ENCODE data around the gene PIK3C2A.

PIK3C2A gene

GRCh38 chr11:17163736-17164135 lies 44.0 kb downstream of the PIK3C2A start:
- TF ChIP-seq TAF1 (IDR thresholded peaks at IDR 0.05; ENCODE audit: low read depth, low read length): no peak
- no peak for TF ChIP-seq SPI1 (IDR thresholded peaks at IDR 0.05; ENCODE audit: low read depth, low read length)
- TF ChIP-seq POU2F2 (IDR thresholded peaks at IDR 0.05; ENCODE audit: low read depth, low read length): no peak
- TF ChIP-seq PAX5 (IDR thresholded peaks at IDR 0.05; ENCODE audit: insufficient read depth, low read length, severe bottlenecking): no peak
- no peak for TF ChIP-seq POLR2AphosphoS5 (IDR thresholded peaks at IDR 0.05; ENCODE audit: low read depth, low read length)
- no peak for TF ChIP-seq POLR2A (IDR thresholded peaks at IDR 0.05; ENCODE audit: low read depth, low read length)
- FAIRE-seq: no peak
- no peak for DNase-seq (ENCODE audit: insufficient read length, low spot score)

GRCh38 chr11:17163291-17163690 lies 44.5 kb downstream of the PIK3C2A start:
- no peak for DNase-seq (ENCODE audit: insufficient read length, low spot score)
- FAIRE-seq: no peak
- TF ChIP-seq POLR2AphosphoS5 (IDR thresholded peaks at IDR 0.05; ENCODE audit: low read depth, low read length): no peak
- no peak for TF ChIP-seq SPI1 (IDR thresholded peaks at IDR 0.05; ENCODE audit: low read depth, low read length)
- TF ChIP-seq TAF1 (IDR thresholded peaks at IDR 0.05; ENCODE audit: low read depth, low read length): no peak
- TF ChIP-seq POU2F2 (IDR thresholded peaks at IDR 0.05; ENCODE audit: low read depth, low read length): no peak
- TF ChIP-seq POLR2A (IDR thresholded peaks at IDR 0.05; ENCODE audit: low read depth, low read length): no peak
- TF ChIP-seq PAX5 (IDR thresholded peaks at IDR 0.05; ENCODE audit: insufficient read depth, low read length, severe bottlenecking): no peak

GRCh38 chr11:17162376-17162775 lies 45.4 kb downstream of the PIK3C2A start:
- peak; percentile 23 for FAIRE-seq
- TF ChIP-seq POU2F2 (IDR thresholded peaks at IDR 0.05; ENCODE audit: low read depth, low read length): no peak
- TF ChIP-seq PAX5 (IDR thresholded peaks at IDR 0.05; ENCODE audit: insufficient read depth, low read length, severe bottlenecking): no peak
- no peak for TF ChIP-seq POLR2AphosphoS5 (IDR thresholded peaks at IDR 0.05; ENCODE audit: low read depth, low read length)
- TF ChIP-seq POLR2A (IDR thresholded peaks at IDR 0.05; ENCODE audit: low read depth, low read length): no peak
- no peak for TF ChIP-seq TAF1 (IDR thresholded peaks at IDR 0.05; ENCODE audit: low read depth, low read length)
- DNase-seq (ENCODE audit: insufficient read length, low spot score): no peak

DNA sequence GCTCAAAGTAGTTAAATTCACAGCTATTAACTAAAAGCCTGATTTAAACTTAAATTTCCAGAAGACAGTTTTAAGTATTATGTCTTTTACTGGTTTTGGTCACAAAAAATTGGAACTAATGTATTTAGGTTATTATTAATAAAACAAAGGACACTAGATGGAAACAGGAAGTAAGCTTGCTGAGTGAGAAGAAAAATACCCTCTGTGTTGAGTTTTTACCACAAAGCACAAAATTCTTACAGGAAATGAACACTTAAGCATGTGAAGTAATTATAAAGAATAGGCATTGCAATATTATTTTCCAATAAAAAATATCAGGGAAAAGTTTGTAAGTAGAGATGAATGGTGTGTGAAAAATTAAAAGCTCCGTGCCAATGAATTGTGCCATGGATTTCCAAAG lies 46.3 kb downstream of the PIK3C2A start:
- no peak for DNase-seq (ENCODE audit: insufficient read length, low spot score)

DNA sequence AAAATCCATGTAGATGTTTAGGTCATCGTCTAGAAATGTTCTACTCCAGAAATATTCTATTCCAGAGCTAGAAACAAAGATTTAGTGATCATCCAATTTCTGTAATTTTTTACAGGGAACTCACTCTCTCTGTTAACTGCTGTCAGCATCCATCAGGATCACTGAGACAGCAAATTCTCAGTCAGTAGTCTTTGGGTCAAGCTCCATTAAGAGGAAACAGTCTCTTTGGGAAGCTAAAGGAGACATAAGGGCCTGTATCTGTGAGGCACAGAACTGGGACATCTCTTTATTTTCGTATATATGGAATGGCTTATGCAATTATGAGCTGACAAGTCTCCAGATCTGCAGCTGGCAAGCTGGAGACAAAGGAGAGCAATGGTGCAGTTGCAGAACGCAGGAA lies 48.3 kb downstream of the PIK3C2A start:
- no peak for FAIRE-seq
- TF ChIP-seq POLR2A (IDR thresholded peaks at IDR 0.05; ENCODE audit: low read depth, low read length) (no peak), POLR2AphosphoS5 (IDR thresholded peaks at IDR 0.05; ENCODE audit: low read depth, low read length) (no peak)
- no peak for DNase-seq (ENCODE audit: insufficient read length, low spot score)

More for the DNA sequence above, 46.3 kb downstream of the PIK3C2A start:
- FAIRE-seq: no peak
- TF ChIP-seq TAF1 (IDR thresholded peaks at IDR 0.05; ENCODE audit: low read depth, low read length): no peak
- no peak for TF ChIP-seq POLR2A (IDR thresholded peaks at IDR 0.05; ENCODE audit: low read depth, low read length)
- no peak for TF ChIP-seq POLR2AphosphoS5 (IDR thresholded peaks at IDR 0.05; ENCODE audit: low read depth, low read length)
- no peak for TF ChIP-seq SPI1 (IDR thresholded peaks at IDR 0.05; ENCODE audit: low read depth, low read length)
- TF ChIP-seq POU2F2 (IDR thresholded peaks at IDR 0.05; ENCODE audit: low read depth, low read length): no peak
- no peak for TF ChIP-seq PAX5 (IDR thresholded peaks at IDR 0.05; ENCODE audit: insufficient read depth, low read length, severe bottlenecking)

Data from GM12891 (cell line).